Measurements from ENCODE around the gene RNF11. TPM values are rescaled to one million over a fixed set of nuclear protein-coding genes. Genes with fewer than 3 reads are reported as not detected.

Gene RNF11
- total RNA-seq, 1 experiment from 2014 or later = 82.1 TPM

GRCh38 chr1:51309291-51309690 lies 73.2 kb downstream of the RNF11 start:
- peaks cover 39% of the 10 kb centered on the region for H3K4me1 Mint-ChIP-seq (ENCODE audit: low read depth, unreplicated experiment)
- H3K4me3 Mint-ChIP-seq (ENCODE audit: low read depth, unreplicated experiment) = no peak overlapping the region
- no TSS peak for BruUV-seq (replicated peaks)
- intact Hi-C loops (cut with micrococcal nuclease; ENCODE audit: unreplicated experiment) = no loop called here
- DNase-seq = no peak
- H3K27me3 Mint-ChIP-seq (ENCODE audit: unreplicated experiment) = no peaks in the 10 kb centered on the region
- no peaks in the 10 kb centered on the region for H3K9me3 Mint-ChIP-seq (ENCODE audit: low read depth, unreplicated experiment)
- CTCF ChIA-PET = no interaction called here
- no peak for TF ChIP-seq CTCF (IDR thresholded peaks at IDR 0.05; ENCODE audit: unreplicated experiment)
- H3K36me3 Mint-ChIP-seq (ENCODE audit: insufficient read depth, unreplicated experiment) = peaks cover 8% of the 10 kb centered on the region
- H3K27ac Mint-ChIP-seq (ENCODE audit: unreplicated experiment) = no peak overlapping the region

GRCh38 chr1:51310871-51311613 lies 75.0 kb downstream of the RNF11 start:
- Mint-ChIP-seq H3K9me3 (ENCODE audit: low read depth, unreplicated experiment) (no peaks in the 10 kb centered on the region), H3K4me1 (ENCODE audit: low read depth, unreplicated experiment) (peaks cover 46% of the 10 kb centered on the region), H3K36me3 (ENCODE audit: insufficient read depth, unreplicated experiment) (peaks cover 16% of the 10 kb centered on the region), H3K27ac (ENCODE audit: unreplicated experiment) (no peak overlapping the region), H3K4me3 (ENCODE audit: low read depth, unreplicated experiment) (no peak overlapping the region), H3K27me3 (ENCODE audit: unreplicated experiment) (no peaks in the 10 kb centered on the region)
- no peak for DNase-seq
- CTCF ChIA-PET = no interaction called here
- TF ChIP-seq CTCF (IDR thresholded peaks at IDR 0.05; ENCODE audit: unreplicated experiment) = no peak
- no TSS peak for BruUV-seq (replicated peaks)
- intact Hi-C loops (cut with micrococcal nuclease; ENCODE audit: unreplicated experiment) = no loop called here

- Mint-ChIP-seq H3K27ac (ENCODE audit: unreplicated experiment) (no peak overlapping the region), H3K4me3 (ENCODE audit: low read depth, unreplicated experiment) (no peak overlapping the region), H3K9me3 (ENCODE audit: low read depth, unreplicated experiment) (no peaks in the 10 kb centered on the region), H3K27me3 (ENCODE audit: unreplicated experiment) (no peaks in the 10 kb centered on the region), H3K36me3 (ENCODE audit: insufficient read depth, unreplicated experiment) (peaks cover 20% of the 10 kb centered on the region), H3K4me1 (ENCODE audit: low read depth, unreplicated experiment) (peaks cover 46% of the 10 kb centered on the region)
- CTCF ChIA-PET = interaction anchor here (0.7 kb wide), 1 partner anchor 223 kb away, joined by 3 read pairs; no protein-coding TSS in a partner anchor
- no peak for DNase-seq
- no peak for TF ChIP-seq CTCF (IDR thresholded peaks at IDR 0.05; ENCODE audit: unreplicated experiment)
- no TSS peak for BruUV-seq (replicated peaks)
- intact Hi-C loops (cut with micrococcal nuclease; ENCODE audit: unreplicated experiment) = no loop called here
These were observed 75.8 kb downstream of the RNF11 start for GRCh38 chr1:51311826-51312225.

- BruUV-seq (replicated peaks) = no TSS peak
- CTCF ChIA-PET = interaction anchor here (0.5 to 0.8 kb wide), 2 partner anchors 22 to 240 kb away, joined by 3 read pairs; no protein-coding TSS in a partner anchor
These were observed 76.6 kb downstream of the RNF11 start for GRCh38 chr1:51312718-51313117.

More at GRCh38 chr1:51312718-51313117, 76.6 kb downstream of the RNF11 start:
- Mint-ChIP-seq H3K9me3 (ENCODE audit: low read depth, unreplicated experiment) (no peaks in the 10 kb centered on the region), H3K4me1 (ENCODE audit: low read depth, unreplicated experiment) (peaks cover 45% of the 10 kb centered on the region), H3K36me3 (ENCODE audit: insufficient read depth, unreplicated experiment) (peaks cover 21% of the 10 kb centered on the region), H3K27me3 (ENCODE audit: unreplicated experiment) (no peaks in the 10 kb centered on the region), H3K27ac (ENCODE audit: unreplicated experiment) (no peak overlapping the region), H3K4me3 (ENCODE audit: low read depth, unreplicated experiment) (no peak overlapping the region)
- intact Hi-C loops (cut with micrococcal nuclease; ENCODE audit: unreplicated experiment) = no loop called here
- no peak for TF ChIP-seq CTCF (IDR thresholded peaks at IDR 0.05; ENCODE audit: unreplicated experiment)
- DNase-seq = no peak
